Renal cortical epithelial cell (primary cell): ENCODE results near the gene VWA5A. TPM values are rescaled to one million over a fixed set of nuclear protein-coding genes. Genes with fewer than 3 reads are reported as not detected.
"Not testable (repeated sequence)": the region's sequence is repeated elsewhere in the genome, so short reads cannot be mapped to it uniquely, and the experiment has no call there.

Source experiments
- DNase-seq: peaks from one replicate; pipeline ENCODE4 v3.0.0-alpha.2; 2011; ENCODE audit warnings: low read depth
- total RNA-seq: library from RNA; depleted of rRNA; stranded (reverse); fragments of >200 nt; gene quantifications from 2 replicates; pipeline ENCODE4 v1.2.3, GENCODE V29; 2014

The VWA5A gene
- total RNA-seq, 1 donor from 2014 or later: 45.7 TPM

- no peak for DNase-seq
Observed at GRCh38 chr11:124094731-124095130, 20.5 kb upstream of the VWA5A start.

- no peak for DNase-seq
Observed at GRCh38 chr11:124096364-124096763, 18.9 kb upstream of the VWA5A start.

- no peak for DNase-seq
Observed at GRCh38 chr11:124098141-124098540, 17.1 kb upstream of the VWA5A start.

GRCh38 chr11:124101737-124102136, 13.5 kb upstream of the VWA5A start:
- no peak for DNase-seq

GRCh38 chr11:124108156-124108555, 7.1 kb upstream of the VWA5A start:
- DNase-seq: peak; percentile 63

- no peak for DNase-seq
Observed at GRCh38 chr11:124109377-124109776, 5.9 kb upstream of the VWA5A start.

- no peak for DNase-seq
Observed at GRCh38 chr11:124110201-124110600, 5.0 kb upstream of the VWA5A start.

- DNase-seq: peak; percentile 80
Observed at GRCh38 chr11:124113890-124114289, 1.4 kb upstream of the VWA5A start.

- DNase-seq: peak; percentile 11
Observed at GRCh38 chr11:124115782-124116616, 749 bp downstream of the VWA5A start.

- no peak for DNase-seq
Observed at GRCh38 chr11:124119103-124119502, 3.9 kb downstream of the VWA5A start.

- DNase-seq: no peak
Observed at GRCh38 chr11:124120891-124121290, 5.6 kb downstream of the VWA5A start.

GRCh38 chr11:124122123-124122522, 6.9 kb downstream of the VWA5A start:
- no peak for DNase-seq

- DNase-seq: no peak
Observed at GRCh38 chr11:124123622-124124021, 8.4 kb downstream of the VWA5A start.

GRCh38 chr11:124127134-124127533, 11.9 kb downstream of the VWA5A start:
- not testable (repeated sequence) for DNase-seq

- no peak for DNase-seq
Observed at GRCh38 chr11:124143034-124143433, 27.8 kb downstream of the VWA5A start.

GRCh38 chr11:124147951-124148350, 32.7 kb downstream of the VWA5A start:
- DNase-seq: no peak

- DNase-seq: no peak
Observed at GRCh38 chr11:124150684-124151083, 35.4 kb downstream of the VWA5A start.

GRCh38 chr11:124152770-124153407, 37.6 kb downstream of the VWA5A start:
- no peak for DNase-seq

- no peak for DNase-seq
Observed at GRCh38 chr11:124153821-124154220, 38.6 kb downstream of the VWA5A start.

GRCh38 chr11:124159481-124159880, 44.2 kb downstream of the VWA5A start:
- DNase-seq: no peak

- DNase-seq: no peak
Observed at GRCh38 chr11:124160986-124161385, 45.7 kb downstream of the VWA5A start.

GRCh38 chr11:124167826-124168231, 52.6 kb downstream of the VWA5A start:
- DNase-seq: peak; percentile 3

- DNase-seq: no peak
Observed at GRCh38 chr11:124168796-124169195, 53.5 kb downstream of the VWA5A start.
